ENCODE measurements around the gene ARID1A.

Gene ARID1A

DNA sequence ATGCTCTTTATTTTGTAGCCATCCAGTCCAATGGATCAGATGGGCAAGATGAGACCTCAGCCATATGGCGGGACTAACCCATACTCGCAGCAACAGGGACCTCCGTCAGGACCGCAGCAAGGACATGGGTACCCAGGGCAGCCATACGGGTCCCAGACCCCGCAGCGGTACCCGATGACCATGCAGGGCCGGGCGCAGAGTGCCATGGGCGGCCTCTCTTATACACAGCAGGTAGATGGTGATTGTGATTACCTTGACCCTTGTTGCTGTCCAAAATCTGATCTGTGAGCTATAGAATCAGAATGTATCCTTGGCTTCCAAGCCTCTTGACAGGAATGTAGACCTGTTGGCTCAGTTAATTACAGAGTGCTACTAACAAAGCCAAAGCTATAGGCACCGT lies 33.8 kb downstream of the ARID1A start:
- DNase-seq, result no peak

DNA sequence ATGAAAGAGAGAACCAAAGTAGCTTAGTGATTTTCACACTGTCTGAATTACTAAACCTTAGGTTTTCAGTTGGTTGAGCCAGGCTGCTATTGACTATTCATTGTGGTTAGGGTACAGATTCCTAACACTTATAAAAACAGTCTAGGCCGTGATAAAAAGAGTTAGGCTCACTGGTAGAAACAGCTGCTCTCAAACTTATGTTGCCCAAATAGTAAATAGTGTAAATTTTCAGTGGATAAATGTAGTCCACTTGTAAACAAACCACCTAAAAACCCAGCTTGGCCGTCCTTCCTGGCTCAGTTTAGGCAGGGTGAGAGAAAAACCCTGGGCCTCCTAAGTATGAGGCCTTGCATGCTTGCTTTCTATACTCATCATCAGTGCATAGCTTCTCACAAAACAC lies 34.9 kb downstream of the ARID1A start:
- no peak for DNase-seq

DNA sequence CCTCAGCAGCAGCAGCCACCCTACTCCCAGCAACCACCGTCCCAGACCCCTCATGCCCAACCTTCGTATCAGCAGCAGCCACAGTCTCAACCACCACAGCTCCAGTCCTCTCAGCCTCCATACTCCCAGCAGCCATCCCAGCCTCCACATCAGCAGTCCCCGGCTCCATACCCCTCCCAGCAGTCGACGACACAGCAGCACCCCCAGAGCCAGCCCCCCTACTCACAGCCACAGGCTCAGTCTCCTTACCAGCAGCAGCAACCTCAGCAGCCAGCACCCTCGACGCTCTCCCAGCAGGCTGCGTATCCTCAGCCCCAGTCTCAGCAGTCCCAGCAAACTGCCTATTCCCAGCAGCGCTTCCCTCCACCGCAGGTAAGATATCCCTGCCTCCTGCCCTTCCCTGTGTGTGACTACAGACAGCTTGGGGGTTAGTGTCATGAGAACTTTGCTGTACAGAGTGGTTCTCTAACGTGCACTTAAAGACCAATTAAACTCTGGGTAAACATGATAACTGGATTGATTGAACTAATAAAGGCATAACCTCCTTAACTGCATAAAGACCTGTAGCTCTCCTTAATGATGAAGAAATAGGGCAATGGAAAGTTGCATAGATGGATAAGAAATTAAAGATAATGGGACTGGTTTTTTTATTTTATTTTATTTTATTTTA lies 35.6 kb downstream of the ARID1A start:
- no peak for DNase-seq

DNA sequence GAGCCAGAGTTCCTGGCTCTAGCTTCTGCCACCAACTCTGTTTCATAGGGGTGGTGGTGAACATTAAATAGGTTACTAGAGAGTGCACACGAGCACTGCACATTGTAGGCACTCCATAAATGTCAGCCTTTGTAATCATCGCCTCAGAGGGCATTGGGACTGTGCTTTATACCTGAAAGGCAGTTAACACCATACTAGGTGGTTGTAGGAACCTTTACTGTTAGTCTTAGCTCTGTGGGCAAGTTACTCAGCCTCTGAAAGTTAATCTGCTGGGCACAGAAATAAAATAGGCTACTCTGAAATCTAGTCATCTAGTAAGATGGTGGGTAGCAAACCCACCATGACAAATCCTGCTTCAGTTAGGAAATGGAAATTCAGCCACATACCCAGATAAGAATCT lies 37.6 kb downstream of the ARID1A start:
- no peak for DNase-seq

DNA sequence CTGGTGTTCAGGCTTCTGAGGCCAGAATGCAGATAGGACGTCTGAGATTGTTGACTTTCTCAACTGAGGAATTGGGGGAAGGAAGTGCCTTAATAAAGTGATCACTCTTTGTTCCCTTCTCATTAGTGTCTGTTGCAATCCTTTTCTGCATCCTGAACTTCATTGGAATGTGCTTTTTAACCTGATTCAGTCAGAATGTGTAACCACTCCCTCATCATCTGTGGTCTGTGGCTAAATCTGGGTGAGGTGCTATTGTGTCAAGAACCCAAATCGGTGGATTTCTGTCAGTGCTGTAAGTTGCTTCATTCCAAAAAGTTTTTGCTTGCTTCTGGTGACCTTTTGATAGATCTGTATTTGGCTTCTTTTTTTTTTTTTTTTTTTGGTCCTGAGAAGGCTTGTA lies 38.2 kb downstream of the ARID1A start:
- DNase-seq, result no peak

DNA sequence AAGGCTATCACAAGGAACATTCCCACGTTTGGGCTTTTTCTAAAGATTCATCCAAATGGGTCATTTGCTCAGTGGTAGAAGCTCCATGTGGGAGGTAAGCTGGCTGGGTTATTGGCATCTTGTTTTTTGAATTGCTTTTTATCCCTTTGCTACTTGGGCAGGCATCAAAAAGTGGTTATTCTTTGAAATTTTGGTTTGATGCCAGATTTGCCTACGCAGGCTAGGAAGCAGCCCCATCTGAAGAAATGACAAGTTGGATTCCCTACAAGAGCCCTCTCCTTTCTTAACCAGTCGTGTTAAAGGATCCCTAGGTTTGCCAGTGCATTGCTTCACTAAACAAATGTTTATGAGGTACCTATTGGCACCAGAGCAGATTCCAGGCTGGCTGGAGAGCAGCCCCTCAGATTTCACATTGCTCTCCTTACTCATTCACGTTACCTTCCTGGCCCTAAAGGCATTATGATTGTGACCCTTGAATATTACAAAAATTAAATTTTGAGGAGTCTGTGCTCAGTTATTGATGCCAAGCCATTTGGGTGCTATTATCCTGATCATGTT lies 38.8 kb downstream of the ARID1A start:
- DNase-seq, result no peak

GRCh38 chr1:26739329-26739914 lies 43.6 kb downstream of the ARID1A start:
- DNase-seq, result no peak

DNA sequence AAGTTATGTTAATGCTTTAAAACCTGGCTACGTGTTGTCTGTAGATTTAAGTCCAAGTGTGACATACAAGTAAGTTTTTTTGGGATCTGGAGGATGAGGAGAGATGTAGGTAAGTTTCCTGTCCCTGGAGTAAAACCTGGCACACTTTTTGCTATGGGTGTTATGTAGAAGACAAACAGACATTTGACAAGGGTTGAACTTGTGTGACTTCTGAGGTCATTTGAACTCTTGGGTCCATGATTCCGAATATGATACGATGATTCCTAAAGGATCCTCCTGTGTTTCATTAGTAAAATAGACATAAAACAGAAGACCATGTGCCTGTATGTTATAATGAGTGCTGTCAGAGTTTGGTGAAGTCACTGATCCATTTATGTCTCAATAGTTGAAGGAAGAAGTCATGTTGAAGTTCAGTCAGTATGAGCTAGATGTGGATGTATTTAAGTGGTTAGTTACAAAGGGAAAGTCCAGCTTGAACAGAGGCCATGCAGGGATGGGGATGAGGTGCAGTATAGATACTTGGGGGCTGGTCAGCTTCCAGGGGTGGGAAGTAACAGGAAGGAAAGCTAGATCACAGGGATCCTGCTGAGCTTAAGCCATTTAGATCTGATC lies 44.3 kb downstream of the ARID1A start:
- DNase-seq, result no peak

DNA sequence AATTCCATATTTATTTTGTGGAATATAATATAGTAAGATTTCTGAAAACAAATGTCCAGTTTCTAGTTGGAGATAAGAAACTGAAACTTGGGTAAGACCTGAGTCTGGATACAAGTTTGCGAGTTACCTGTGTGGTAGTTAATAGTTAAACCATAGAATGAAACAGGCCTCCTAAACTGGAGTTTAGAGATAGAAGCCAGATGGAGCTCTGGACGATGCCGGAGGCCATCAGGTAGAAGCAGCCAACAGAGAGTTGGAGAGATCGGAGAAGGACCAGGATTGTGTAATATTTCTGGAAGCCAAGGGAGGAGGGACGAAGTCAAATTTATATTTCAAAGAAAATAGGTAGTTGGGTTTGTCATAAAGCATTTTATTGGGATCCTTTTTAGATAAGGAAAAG lies 45.1 kb downstream of the ARID1A start:
- DNase-seq, result no peak

DNA sequence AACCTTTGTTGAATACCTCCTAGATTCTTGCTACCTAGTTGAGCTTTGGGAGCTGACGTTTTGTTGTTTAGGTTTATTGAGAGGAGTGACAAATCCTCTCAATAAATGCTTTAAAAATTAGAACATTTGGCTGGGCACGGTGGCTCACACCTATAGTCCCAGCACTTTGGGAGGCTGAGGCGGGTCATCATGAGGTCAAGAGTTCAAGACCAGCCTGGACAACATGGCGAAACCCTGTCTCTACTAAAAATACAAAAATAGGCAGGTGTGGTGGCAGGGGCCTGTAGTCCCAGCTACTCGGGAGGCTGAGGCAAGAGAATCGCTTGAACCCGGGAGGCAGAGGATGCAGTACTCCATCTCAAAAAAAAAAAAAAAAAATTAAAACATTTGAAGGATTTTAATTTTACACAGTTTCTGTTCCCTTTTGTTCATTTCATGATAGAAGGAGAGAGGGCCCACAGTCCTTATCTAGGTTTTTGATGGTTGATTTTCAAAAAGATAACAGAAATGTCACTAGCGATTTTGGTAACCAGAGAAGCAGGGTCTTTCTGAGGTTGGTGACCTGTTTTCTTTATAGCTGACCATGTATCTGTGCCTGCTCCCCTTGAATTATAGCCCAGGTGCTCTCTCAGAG lies 47.7 kb downstream of the ARID1A start:
- DNase-seq, result no peak

DNA sequence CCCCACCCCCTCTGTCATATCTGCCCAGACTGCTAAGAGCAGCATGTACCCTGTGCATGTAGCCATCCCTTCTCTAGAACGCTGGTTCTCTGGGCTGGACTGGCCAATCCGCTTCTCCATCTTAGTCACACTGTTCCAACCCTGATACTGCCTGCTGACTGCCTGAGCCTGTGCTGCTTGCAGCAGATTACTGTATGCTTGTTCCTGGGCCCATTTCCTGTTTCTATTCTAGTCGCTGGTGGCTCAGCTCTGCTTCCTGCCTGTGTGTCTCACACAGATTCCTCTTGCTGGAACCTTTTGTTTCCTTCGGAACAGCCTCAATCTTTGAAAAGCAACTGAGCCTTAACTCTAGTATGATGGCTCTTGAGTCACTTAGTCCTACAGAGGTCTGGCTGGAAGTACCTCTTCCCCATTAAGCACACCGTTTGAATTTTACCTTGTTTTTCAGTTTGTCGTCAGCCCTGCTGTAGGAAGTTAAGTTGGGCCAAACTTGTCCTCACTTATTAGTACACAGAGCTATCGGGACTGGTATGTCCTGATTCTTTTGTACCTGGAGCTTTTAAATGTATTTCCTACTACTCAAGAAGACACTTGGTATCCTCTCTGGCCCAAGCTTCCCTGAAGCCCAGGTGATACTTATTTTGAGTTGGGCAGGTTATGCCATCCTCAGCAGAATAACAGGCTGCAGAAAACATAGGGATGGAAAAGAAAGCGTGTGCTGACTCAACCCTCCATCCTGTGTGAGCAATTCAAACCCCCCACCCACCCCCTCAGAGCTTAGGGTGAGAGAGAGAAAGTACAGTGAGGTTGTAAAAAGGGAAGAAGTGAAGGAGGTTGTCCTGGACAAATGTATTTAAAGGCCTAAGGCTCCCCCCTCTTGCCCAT lies 48.5 kb downstream of the ARID1A start:
- peak; percentile 32 to 63 (median 61) for DNase-seq

DNA sequence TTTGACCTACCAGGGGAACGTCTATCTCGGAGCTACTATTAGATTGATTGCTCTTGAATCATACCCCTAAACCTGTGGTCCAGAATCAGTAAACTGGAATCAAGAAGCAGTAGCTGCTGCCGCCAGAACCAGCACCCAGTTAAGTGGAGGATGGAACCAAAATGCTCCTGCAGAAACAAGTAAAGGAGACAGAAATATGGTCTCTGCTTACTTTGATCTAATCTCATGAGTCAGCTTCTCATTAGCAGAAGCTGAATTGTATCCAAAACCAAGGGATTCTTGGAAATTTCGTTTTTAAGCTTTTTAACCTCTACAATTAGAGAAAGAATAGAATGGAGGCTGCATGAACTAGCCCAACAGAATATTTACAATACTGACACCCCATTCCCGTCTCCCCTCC lies 49.4 kb downstream of the ARID1A start:
- no peak for DNase-seq

DNA sequence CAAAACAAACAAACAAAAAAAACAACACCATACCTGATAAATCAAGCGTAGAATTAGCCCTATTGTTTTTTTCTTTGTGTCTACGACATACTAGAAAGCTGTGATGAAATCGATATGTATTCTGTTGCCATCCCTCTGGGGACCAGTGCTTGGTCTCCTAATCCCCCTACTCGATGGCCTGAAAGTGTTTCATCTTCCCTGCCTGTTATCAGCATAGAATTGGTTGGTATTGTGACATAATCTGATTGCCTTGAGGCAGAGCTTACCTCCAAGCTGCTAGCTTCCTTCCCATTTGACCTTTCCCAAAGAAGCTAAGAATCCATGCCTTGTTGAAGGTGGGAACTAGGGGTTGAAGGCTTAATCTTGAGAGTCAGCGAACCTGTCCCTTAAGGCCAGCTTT lies 51.2 kb downstream of the ARID1A start:
- DNase-seq, result no peak

GRCh38 chr1:26748351-26748750 lies 52.5 kb downstream of the ARID1A start:
- DNase-seq, result no peak

GRCh38 chr1:26749458-26749857 lies 53.6 kb downstream of the ARID1A start:
- DNase-seq, result no peak

DNA sequence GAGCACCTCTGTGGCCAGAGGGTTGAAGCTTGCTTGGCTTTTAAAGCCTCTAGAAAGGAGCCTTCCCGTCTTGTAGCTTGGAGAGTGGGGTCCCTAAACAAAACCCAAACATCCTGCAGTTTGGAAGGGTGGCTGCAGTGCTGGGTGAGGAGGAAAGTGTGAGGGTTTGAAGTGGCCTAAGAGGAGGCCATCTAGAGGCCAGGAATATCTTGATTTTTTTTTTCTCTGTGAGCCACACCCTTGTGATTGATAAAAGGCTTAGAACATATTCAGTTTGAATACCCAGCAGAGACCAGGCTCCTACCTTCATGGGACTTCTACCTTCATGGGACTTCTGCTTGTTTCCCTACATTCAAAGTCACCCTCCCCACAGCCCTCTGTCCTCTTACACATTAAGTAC lies 54.6 kb downstream of the ARID1A start:
- DNase-seq, result no peak

DNA sequence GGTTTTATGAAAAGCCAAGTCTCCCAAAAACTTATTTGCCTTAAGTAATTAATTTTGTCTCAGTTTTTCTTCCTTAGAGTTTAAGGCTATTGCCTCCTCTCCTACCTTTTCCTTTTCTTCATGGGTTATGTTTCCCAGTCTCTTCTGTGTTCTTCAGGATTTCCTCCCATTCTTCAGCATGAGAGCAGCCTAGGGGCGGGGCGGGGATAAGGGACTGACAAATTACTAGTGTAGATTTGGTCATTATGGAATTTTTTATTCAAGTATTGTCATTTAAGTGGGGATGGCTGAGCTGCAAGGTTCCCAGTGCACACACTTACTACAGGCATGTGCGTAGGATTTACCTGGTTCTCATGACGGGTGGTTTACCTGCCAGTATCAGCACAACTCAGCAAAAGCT lies 56.7 kb downstream of the ARID1A start:
- DNase-seq, result no peak

DNA sequence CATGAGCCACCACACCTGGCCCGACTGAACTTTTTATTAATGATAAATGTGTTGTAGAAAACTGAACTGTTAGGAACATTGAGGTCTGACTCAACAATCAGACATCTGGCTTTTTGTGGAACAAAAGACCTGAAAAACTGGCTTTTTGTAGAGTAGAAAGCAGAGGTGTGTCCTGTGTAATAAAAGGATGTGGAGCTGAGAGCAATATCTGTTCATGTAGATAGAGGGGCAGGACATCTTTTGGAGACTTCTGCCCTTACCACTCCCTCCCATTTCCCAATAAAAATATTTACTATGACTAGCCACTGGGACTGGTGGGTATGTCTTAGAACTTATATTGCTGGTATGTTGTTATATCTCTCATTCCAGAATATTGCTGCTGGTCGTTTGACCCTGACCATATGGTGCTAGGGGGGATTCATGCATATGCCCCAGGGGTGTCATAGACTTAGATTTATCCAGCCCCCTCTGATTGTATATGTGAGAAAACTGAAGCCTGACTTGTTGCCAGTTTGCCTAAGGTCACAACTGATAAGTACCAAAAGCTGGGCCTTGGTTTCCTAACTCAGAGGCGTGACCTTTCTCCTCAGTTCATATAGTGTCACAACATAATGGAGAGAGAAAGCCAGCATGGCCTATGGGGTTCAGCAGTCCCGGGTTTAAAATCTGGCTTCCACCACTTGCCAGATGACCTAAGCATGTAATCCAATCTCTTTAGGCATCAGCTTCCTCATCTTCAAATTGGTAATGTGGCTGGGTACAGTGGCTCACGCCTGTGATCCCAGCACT lies 58.5 kb downstream of the ARID1A start:
- DNase-seq, result no peak

DNA sequence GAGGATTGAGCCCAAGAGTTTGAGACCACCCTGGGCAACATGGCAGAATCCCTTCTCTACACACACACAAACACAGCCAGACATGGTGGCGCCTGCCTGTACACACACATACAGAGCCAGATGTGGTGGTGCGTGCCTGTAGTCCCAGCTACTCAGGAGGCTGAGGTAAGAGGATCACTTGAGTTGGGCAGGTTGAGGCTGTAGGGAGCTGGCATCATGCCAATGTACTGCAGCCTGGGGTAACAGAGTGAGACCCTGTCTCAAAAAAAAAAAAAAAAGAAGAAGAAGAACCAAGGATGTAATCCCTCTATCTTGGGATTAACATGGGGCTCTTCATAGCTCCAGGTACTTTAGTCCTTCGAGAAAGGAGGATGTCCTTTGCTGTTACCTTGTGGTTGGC lies 62.5 kb downstream of the ARID1A start:
- no peak for DNase-seq

DNA sequence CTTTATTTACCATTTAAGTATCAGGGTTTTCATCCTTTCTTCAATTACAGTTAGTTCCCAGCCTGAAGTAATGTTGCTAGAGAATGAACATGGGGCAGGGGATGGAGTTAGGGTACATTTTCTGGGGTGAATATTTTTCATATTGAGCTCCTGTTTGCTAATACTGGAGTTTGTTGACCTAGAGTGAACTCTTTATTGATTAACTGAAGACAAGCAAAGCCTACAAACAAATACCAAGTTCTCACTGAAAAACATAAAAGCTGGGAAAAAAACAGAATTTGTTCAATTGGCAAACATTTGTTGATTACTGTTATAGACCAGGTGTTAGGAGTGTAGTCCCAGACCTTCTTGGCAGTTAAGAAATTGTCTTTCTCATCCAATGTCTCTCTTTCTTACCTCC lies 63.7 kb downstream of the ARID1A start:
- no peak for DNase-seq

DNA sequence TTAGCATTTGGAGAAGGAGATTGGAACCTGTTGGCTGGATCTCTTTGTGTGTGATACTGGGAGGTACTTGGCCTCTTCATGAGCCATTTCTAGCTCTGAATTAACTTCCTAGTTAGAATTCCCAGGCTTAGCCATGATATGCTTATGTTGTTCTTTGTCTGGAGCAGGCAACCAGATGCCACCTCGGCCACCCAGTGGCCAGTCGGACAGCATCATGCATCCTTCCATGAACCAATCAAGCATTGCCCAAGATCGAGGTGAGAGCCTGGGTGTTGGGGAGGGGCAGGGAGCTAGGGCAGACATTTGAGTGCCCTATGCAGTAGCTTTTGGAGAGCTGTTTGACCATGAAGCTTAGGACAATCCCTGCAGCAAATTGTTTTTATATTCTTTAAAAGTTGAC lies 65.4 kb downstream of the ARID1A start:
- DNase-seq, result no peak

GRCh38 chr1:26767714-26768113 lies 71.9 kb downstream of the ARID1A start:
- DNase-seq, result no peak

Measured in activated CD4-positive, CD25-positive, alpha-beta regulatory T cell (primary cell).